ENCODE data around the gene RHBG. TPM values are rescaled to one million over a fixed set of nuclear protein-coding genes. Genes with fewer than 3 reads are reported as not detected.
A peak's percentile ranks its signal among the peaks of the same experiment; 100 is the strongest.
"Not testable (repeated sequence)": the region's sequence is repeated elsewhere in the genome, so short reads cannot be mapped to it uniquely, and the experiment has no call there.

RHBG gene
- polyA plus RNA-seq (2013, experiment 1 of 2; ENCODE audit: insufficient read length), result 0.14 TPM
- polyA plus RNA-seq (2013, experiment 2 of 2; ENCODE audit: insufficient read length), result not detected

GRCh38 chr1:156368889-156369684 is at the start of gene RHBG:
Gene RHBG, plus strand, starts transcription at chr1:156369211. Its CDS starts 39 bp downstream, at chr1:156369250.
- no peak for DNase-seq

- DNase-seq, result peak; percentile 16
These were observed 49.3 kb upstream of the RHBG start for GRCh38 chr1:156319664-156320063.

DNA sequence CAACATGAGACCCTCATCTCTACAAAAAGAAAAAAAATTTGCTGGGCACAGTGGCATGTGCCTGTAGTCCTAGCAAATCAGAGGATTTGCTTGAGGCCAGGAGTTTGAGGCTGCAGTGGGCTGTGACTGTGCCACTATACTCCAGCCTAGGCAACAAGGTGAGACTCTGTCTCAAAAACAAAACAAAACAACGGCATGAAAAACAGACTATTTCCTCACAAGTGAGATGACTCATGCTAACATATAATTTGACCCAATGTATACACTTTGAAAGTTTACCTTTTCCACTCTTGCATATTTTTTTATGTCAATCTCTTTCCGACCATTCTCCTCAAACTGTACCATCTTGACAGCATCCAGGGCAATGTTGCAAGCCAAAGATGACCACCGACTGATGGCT is 48.5 kb upstream of the RHBG start:
- no peak for DNase-seq

- peak; percentile 6 for DNase-seq
These were observed 45.8 kb upstream of the RHBG start for GRCh38 chr1:156323179-156323578.

DNA sequence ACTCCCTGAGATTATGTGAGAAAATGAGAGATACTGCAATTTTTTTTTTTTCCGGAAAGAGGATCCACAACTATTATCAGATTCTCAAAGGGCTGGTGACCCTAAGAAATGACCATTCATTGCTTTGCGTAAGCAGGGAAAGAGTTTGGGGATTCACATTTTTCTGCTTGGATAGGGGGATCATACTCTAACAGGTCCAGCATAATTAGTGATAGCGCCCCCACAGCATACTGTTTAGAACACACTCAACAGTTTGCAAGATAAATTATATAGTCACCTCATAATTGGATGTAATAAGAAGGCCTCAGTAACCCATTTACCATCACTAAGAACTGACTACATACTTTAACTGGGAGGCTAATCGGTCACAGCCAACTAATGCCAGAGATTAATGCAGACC is 32.8 kb upstream of the RHBG start:
- no peak for DNase-seq

DNA sequence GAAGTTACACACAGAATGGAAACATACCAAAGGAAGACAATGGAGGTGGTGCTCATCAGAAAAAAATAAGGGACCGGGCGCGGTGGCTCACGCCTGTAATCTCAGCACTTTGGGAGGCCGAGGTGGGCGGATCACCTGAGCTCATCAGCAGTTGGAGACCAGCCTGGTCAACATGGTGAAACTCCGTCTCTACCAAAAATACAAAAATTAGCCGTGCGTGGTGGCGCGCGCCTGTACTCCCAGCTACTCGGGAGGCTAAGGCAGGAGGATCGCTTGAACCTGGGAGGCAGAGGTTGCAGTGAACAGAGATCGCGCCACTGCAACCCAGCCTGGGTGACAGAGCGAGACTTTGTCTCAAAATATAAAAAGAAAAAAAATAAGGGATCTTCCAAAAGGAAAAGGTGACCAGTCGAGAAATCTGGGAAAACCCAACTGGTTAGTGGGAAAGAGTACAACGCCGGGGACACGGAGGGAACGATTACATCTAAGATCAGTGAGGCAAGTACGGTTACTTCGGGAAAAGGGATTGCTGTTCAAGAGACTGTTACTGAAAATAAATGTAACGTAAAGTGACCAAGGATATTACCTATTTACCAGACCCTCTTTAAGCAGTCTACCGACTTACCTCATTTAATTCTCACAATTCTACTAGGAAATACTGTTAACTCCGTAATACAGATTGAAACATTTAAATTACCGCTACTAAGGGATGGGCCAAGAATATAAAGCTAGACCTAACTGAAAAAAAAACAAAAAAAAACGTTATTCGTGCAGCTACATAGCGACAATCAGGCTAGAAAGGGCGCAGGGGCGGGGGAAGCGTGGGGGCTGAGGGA is 31.7 kb upstream of the RHBG start:
- DNase-seq, result no peak

DNA sequence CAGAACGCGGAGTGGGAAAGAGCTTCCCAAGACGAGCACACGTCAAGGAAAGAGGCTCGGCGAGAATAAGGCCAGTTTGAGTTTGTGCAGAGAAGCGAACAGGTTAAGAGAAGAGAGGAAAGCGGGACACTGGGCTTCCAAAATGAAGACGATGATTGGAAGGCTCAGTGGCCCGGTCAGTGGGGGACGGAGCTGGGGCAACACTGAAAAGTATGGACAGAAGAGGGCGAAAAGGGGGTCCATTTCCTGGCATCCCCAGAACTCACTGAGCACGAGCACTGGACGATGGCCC is 31.2 kb upstream of the RHBG start:
- DNase-seq, result no peak

GRCh38 chr1:156338180-156338976 is 30.6 kb upstream of the RHBG start, which contains the start of the genes CCT3 and TSACC:
Gene CCT3, minus strand, starts transcription at chr1:156338292. Its CDS starts 108 bp downstream, at chr1:156338184.
Gene TSACC, plus strand, starts transcription at chr1:156338526. Its CDS starts 1,232 bp downstream, at chr1:156339758.
- DNase-seq, result peak; percentile 100

DNA sequence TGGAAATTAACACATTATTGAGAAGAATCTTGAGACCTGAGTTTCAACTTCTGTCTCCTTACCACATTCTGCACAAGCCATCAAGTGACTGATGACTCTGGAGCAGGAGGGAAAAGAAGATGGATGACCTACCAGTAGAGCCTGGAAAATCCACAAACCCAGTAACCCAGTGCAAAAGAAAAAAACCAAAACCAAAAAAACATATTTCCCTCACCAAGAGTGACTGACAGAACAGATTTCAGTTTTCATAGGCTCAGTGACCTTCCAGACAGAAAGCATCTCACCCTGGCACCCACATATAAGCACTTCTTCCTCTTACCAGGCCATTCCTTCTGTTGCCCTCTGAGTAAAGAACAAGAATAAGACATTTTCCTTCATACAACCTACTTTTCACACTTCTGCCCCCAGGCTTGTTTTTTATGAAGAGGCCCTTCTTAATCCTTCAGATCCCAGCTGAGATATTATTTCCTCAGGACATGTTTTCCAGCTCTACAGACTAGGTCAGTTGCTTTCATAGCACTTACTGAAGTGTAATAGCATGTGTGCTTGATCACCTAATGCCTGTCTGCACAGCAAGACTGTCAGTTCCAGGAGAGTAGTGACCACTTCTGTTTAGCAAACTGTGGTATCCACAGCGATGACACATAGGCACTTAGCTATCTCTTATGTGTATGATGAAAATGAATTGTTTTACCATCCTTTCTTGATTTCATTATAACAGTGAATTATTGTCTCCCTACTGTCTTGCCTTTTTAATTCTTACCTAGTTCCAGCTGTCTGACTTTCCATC is 26.6 kb upstream of the RHBG start:
- peak; percentile 13 for DNase-seq

- no peak for DNase-seq
These were observed 24.6 kb upstream of the RHBG start for GRCh38 chr1:156344409-156344808.

DNA sequence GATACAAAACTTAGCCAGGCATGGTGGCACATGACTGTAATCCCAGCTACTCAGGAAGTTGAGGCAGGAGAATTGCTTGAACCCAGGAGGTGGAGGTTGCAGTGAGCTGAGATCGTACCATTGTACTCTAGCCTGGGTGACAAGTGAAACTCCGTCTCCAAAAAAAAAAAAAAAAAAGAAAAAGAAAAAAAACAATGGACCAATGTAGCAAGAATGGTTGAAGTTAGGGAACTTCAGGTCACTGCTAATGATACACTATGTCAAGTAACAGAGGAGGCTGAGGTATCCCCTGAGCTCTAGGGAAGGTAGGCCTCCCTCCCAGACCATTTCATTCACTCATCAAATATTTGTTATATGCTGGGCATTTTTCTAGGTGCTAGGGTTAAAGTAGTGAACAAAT is 23.0 kb upstream of the RHBG start:
- not testable (repeated sequence) for DNase-seq

GRCh38 chr1:156346636-156347035 is 22.4 kb upstream of the RHBG start:
- DNase-seq, result peak; percentile 86

DNA sequence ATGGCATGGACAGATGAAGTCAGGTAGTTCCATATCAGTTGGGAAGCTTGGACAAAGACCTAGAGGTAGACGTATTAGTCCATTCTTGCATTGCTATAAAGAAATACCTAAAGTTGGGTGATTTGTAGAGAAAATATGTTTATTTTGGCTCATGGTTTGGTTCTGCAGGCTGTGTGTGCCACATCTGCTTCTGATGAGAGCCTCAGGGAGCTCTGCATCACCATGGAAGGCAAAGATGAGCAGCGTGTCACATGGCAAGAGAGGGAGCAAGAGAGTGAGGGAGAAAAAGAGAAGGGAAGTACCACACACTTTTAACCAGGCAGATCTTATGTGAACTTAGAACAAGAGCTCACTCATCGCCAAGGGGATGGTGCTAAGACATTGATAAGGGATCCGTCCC is 21.7 kb upstream of the RHBG start:
- peak; percentile 89 for DNase-seq

DNA sequence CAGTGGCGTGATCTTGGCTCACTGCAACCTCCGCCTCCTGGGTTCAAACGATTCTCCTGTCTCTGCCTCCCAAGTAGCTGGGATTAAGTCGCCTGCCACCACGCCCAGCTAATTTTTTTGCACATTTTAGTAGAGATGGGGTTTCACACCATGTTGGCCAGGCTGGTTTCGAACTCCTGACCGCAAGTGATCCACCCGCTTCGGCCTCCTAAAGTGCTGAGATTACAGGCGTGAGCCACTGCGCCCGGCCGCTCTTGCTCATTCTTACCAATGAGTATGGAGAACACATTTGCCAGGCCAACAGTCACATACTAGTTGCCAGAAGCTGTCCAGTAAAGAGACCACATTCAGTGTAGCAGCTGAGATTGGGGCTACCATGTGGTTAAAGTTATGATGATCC is 16.5 kb upstream of the RHBG start:
- not testable (repeated sequence) for DNase-seq

DNA sequence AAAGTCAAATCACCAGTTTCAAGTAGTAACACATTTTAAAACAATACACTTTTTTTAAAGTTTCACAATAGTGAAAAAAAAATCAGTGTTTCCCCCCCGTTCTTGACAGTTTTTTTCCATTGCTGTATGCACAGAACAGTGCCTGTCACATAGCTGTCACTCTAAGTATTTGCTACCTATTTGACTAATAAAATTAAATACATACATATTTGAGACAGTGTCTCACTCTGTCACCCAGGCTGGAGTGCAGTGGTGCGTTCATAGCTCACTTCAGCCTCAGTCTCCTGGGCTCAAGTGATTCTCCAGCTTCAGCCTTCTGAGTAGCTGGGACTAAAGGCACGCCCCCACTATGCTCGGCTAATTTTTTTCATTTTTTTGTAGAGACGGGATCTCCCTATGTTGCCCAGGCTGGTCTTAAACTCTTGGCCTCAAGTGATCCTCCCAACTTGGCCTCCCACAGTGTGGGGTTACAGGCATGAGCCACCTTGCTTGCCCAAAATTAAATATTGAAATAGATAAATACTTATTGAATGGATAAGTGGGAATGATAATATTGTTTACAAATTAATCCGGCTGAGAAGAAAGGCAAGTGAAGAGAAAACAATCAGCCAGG is 12.6 kb upstream of the RHBG start:
- DNase-seq, result no peak

- peak; percentile 25 for DNase-seq
These were observed 12.0 kb upstream of the RHBG start for GRCh38 chr1:156356875-156357534.

- no peak for DNase-seq
These were observed 11.0 kb upstream of the RHBG start for GRCh38 chr1:156357977-156358376.

DNA sequence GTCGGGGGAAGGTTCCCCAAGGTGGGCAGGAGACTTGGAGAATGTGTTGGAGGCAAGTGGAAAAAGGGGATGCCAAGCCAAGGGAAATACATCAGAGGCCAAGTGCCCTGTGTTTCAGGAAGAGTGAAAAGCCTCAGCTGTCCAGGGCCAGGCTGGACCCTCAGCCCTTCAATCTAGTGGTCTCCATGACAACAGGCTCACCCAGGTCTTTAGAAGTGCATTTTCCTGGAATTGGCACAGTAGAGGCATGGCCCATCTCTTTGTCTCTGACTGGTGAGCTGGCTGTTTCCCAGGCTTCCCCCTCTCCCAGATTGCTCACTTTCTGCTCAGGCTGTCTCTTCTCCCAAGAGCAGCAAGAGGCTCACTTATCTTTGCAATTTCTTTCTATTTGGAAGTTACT is 10.4 kb upstream of the RHBG start:
- DNase-seq, result no peak

- no peak for DNase-seq
These were observed 9.8 kb upstream of the RHBG start for GRCh38 chr1:156359249-156359648.

DNA sequence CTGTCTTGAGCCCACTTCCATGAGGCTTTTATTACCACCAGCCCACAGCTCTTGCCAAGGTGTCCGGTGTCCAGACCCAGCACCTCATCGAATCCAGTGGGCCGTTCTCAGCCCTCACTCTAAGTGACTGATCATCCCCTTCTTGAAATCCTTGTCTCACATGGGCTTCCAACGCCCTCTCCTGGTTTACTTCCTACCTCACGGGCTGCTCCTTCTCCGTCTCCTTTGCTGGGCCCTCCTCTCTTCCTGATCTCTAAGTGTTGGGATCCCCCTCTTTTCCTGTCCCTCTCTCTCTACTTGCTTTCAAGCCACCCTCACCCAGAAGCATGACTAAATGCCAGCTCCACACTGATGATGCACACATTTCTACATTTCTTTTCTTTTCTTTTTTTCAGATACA is 9.0 kb upstream of the RHBG start:
- DNase-seq, result peak; percentile 39

DNA sequence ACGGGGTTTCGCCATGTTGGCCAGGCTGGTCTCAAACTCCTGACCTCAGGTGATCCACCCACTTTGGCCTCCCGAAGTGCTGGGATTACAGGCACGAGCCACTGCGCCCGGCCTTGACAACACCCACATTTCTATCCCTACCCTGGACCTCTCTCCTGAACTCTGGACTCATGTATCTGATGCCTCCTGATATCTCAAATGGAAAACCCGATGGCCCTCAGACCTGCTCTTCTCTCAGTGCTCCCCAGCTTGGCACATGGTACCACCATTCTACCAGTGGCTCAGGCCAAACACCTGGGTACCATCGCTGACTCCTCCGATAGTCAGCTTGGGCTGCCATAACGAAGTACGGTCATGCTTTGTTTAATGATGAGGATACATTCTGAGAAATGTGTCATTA is 8.5 kb upstream of the RHBG start:
- no peak for DNase-seq
